PFSK-1 (cell line): ENCODE data around the gene EPS8L2.

ENCODE experiments used
- FOXP2 ChIP-seq: optimal IDR thresholded peaks from 2 replicates; pipeline ENCODE3; 2011; ENCODE audit warnings: borderline replicate concordance, control low read depth, inconsistent platforms; ENCODE audit not compliant: insufficient read depth; ENCODE audit errors: extremely low read length, extremely low read depth
- POLR2AphosphoS5 ChIP-seq: IDR thresholded peaks from 2 replicates; pipeline ENCODE4 v1.6.1; 2012; ENCODE audit warnings: low read depth, mild to moderate bottlenecking, control low read depth, low read length, moderate library complexity
- SIN3A ChIP-seq: IDR thresholded peaks from 2 replicates; pipeline ENCODE4 v1.6.1; 2012; ENCODE audit warnings: mild to moderate bottlenecking, low read length, moderate library complexity, borderline replicate concordance; ENCODE audit not compliant: insufficient read depth
- TAF1 ChIP-seq: IDR thresholded peaks from 2 replicates; pipeline ENCODE4 v1.6.1; 2012; ENCODE audit warnings: low read length, control low read depth, borderline replicate concordance; ENCODE audit not compliant: insufficient read depth
- TF ChIP-seq, protein P1 (sequence below), 2 experiments: IDR thresholded peaks; 2 replicates each; pipeline versions ENCODE4 v1.6.1 to v1.8.0; 2011 to 2012; ENCODE audit warnings: low read depth in 2 of 2, low read length in 2 of 2, control low read depth in 1 of 2, inconsistent platforms in 1 of 2, mild to moderate bottlenecking in 1 of 2, moderate library complexity in 1 of 2; ENCODE audit not compliant: insufficient read depth in 1 of 2

EPS8L2 gene

DNA sequence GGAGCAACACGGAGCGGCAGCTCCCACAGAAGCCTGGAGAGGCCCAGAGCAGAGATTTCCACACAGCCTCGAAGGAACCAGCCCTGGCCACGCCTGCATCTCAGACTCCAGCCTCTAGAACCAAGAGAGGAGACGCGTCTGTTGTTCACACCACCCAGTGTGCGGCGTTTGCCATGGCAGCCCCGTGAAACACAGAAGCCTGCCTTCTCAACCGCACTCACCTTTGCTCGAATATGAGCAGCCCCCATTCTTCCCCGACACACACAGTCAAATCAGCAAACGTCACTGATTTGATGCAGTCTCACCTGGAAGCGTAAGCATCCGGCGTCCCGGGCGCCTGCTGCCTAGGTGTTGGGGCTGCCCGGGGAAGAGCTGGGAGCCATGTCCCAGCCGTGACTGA lies 27.0 kb downstream of the EPS8L2 start:
- TF ChIP-seq, protein P1, sequence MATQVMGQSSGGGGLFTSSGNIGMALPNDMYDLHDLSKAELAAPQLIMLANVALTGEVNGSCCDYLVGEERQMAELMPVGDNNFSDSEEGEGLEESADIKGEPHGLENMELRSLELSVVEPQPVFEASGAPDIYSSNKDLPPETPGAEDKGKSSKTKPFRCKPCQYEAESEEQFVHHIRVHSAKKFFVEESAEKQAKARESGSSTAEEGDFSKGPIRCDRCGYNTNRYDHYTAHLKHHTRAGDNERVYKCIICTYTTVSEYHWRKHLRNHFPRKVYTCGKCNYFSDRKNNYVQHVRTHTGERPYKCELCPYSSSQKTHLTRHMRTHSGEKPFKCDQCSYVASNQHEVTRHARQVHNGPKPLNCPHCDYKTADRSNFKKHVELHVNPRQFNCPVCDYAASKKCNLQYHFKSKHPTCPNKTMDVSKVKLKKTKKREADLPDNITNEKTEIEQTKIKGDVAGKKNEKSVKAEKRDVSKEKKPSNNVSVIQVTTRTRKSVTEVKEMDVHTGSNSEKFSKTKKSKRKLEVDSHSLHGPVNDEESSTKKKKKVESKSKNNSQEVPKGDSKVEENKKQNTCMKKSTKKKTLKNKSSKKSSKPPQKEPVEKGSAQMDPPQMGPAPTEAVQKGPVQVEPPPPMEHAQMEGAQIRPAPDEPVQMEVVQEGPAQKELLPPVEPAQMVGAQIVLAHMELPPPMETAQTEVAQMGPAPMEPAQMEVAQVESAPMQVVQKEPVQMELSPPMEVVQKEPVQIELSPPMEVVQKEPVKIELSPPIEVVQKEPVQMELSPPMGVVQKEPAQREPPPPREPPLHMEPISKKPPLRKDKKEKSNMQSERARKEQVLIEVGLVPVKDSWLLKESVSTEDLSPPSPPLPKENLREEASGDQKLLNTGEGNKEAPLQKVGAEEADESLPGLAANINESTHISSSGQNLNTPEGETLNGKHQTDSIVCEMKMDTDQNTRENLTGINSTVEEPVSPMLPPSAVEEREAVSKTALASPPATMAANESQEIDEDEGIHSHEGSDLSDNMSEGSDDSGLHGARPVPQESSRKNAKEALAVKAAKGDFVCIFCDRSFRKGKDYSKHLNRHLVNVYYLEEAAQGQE (IDR thresholded peaks at IDR 0.05; ENCODE audit: insufficient read depth in 1 of 2, low read depth in 2 of 2, low read length in 2 of 2), result no peak
- TF ChIP-seq SIN3A (no peak), POLR2AphosphoS5 (no peak), FOXP2 (no peak), TAF1 (no peak)

DNA sequence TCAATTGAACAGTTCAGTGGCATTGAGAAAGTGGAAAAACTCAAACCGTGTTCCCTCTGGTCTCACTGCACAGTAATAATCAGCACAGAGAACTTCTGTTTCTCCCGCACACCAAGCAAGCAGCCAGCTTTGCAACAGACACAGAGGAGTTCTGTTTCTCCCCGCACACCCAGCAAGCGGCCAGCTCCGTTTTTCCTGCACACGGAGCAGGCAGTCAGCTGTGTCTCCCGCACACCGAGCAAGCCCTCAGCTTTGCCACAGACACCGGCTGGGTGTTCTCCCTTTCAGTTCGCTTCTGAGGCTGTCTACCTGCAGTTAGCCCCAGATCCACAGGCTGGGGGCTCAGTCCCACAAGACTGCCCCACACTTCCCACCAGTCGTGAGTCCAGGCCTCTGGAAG lies 31.3 kb downstream of the EPS8L2 start:
- no peak for TF ChIP-seq TAF1
- no peak for TF ChIP-seq POLR2AphosphoS5
- TF ChIP-seq, protein P1 (IDR thresholded peaks at IDR 0.05; ENCODE audit: insufficient read depth in 1 of 2, low read depth in 2 of 2, low read length in 2 of 2), result no peak
- no peak for TF ChIP-seq SIN3A
- TF ChIP-seq FOXP2, result no peak

GRCh38 chr11:742156-742546 lies 36.1 kb downstream of the EPS8L2 start:
- no peak for TF ChIP-seq FOXP2
- no peak for TF ChIP-seq SIN3A
- TF ChIP-seq POLR2AphosphoS5, result no peak
- TF ChIP-seq TAF1, result no peak
- TF ChIP-seq, protein P1 (IDR thresholded peaks at IDR 0.05; ENCODE audit: insufficient read depth in 1 of 2, low read depth in 2 of 2, low read length in 2 of 2), result no peak

DNA sequence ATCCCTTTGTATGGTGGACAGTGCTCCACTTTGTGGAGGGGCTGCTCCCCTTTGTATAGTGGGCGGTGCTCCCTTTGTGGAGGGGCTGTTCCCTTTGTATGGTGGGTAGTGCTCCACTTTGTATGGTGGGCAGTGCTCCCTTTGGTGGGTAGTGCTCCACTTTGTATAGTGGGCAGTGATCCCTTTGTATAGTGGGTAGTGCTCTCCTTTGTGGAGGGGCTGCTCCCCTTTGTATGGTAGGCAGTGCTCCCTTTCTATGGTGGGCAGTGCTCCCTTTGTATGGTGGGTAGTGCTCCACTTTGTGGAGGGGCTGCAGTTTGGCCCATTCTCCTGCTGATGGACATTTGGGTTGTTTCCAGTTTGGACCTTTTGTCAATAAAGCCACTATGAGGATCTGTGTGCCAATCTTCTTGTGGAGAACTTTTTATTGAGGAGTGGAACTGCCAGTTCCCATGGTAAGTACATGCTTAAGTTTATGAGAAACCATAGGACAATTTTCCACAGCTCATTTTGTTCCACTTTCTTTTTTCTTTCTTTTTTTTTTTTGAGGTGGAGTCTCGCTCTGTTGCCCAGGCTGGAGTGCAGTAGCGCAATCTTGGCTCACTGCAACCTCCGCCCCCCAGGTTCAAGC lies 36.7 kb downstream of the EPS8L2 start:
- TF ChIP-seq TAF1 (no peak), FOXP2 (no peak), SIN3A (no peak), POLR2AphosphoS5 (no peak)
- TF ChIP-seq, protein P1 (IDR thresholded peaks at IDR 0.05; ENCODE audit: insufficient read depth in 1 of 2, low read depth in 2 of 2, low read length in 2 of 2), result no peak

GRCh38 chr11:745428-745827 lies 39.4 kb downstream of the EPS8L2 start:
- no peak for TF ChIP-seq TAF1
